Gastroesophageal sphincter (tissue), 4 donors: ENCODE measurements around the gene PKHD1. TPM values are rescaled to one million over a fixed set of nuclear protein-coding genes. Genes with fewer than 3 reads are reported as not detected.

Experiments
- ATAC-seq: fragments of 150-250 bp; one replicate; pipeline ENCODE4 v1.9.1; 2016; ENCODE audit warnings: mild to moderate bottlenecking, moderate library complexity
- H3K27ac ChIP-seq, 4 donors: fragments of 200-600 bp; sonication (generic) in 3 of 4; 1 replicate in 3 of 4; 2 replicates in 1 of 4; pipeline ENCODE4 v1.5.1; 2016 to 2019
- H3K27me3 ChIP-seq: fragments of 200-600 bp; sonication (generic); one replicate; pipeline ENCODE4 v1.5.1; 2019
- H3K36me3 ChIP-seq, 2 donors: fragments of 200-600 bp; sonication (generic); one replicate each; pipeline ENCODE4 v1.5.1; 2019; ENCODE audit warnings: control low read depth in 1 of 2
- H3K4me1 ChIP-seq, 3 donors: fragments of 200-600 bp; sonication (generic); 1 replicate in 2 of 3; 2 replicates in 1 of 3; pipeline ENCODE4 v1.5.1; 2016 to 2019; ENCODE audit warnings: control low read depth in 2 of 3
- H3K4me3 ChIP-seq, 2 donors: fragments of 200-600 bp; sonication (generic); one replicate each; pipeline ENCODE4 v1.5.1; 2019; ENCODE audit warnings: mild to moderate bottlenecking in 1 of 2, moderate library complexity in 1 of 2
- H3K9me3 ChIP-seq, 3 donors: fragments of 200-600 bp; sonication (generic); one replicate each; pipeline ENCODE4 v1.5.1; 2017 to 2019; ENCODE audit warnings: control low read depth in 2 of 3
- CTCF ChIP-seq, 4 experiments: fragments of 200-600 bp in 2 of 4; fragments of 450-650 bp in 2 of 4; sonication (generic) in 1 of 4; IDR thresholded peaks; one replicate each; pipeline ENCODE4 v1.5.1; 2017 to 2019; ENCODE audit warnings: antibody characterized with exemption in 4 of 4, mild to moderate bottlenecking in 2 of 4, moderate library complexity in 2 of 4
- EP300 ChIP-seq: sonication (generic); formaldehyde crosslinking; IDR thresholded peaks from one replicate; pipeline ENCODE4 v1.6.1; 2017; ENCODE audit warnings: antibody characterized with exemption, mild to moderate bottlenecking
- POLR2A ChIP-seq, 2 donors: fragments of 450-650 bp; IDR thresholded peaks; one replicate each; pipeline ENCODE4 v1.6.1; 2017; ENCODE audit warnings: antibody characterized with exemption in 2 of 2, mild to moderate bottlenecking in 2 of 2, moderate library complexity in 1 of 2
- POLR2AphosphoS5 ChIP-seq: sonication (generic); formaldehyde crosslinking; IDR thresholded peaks from one replicate; pipeline ENCODE4 v1.6.1; 2017; ENCODE audit warnings: antibody characterized with exemption
- WGBS, 2 donors: methylation state at CpG; one replicate each; pipeline ENCODE4 v1.1.5; 2018; ENCODE audit warnings: low coverage in 1 of 2; 5-methylcytosine and 5-hydroxymethylcytosine counted together
- total RNA-seq, 4 donors: library from RNA; depleted of rRNA; stranded (reverse); fragments of >200 nt; gene quantifications; one replicate each; pipeline ENCODE4 v1.1.0, GENCODE V29; 2016

PKHD1 gene
- total RNA-seq, 4 donors from 2014 or later = under 0.01 TPM; not detected in 3

- Histone ChIP-seq H3K4me1 (no peaks in the 10 kb centered on the region), H3K27me3 (no peaks in the 10 kb centered on the region), H3K36me3 (no peaks in the 10 kb centered on the region), H3K4me3 (no peak overlapping the region), H3K9me3 (no peaks in the 10 kb centered on the region), H3K27ac (no peak overlapping the region)
- 51 to 64% methylated on average over 2 of the region's 2 CpGs for WGBS, 2 donors
- TF ChIP-seq CTCF (IDR thresholded peaks at IDR 0.05) (no peak), POLR2A (IDR thresholded peaks at IDR 0.05) (no peak), EP300 (no peak), POLR2AphosphoS5 (no peak)
- ATAC-seq = no peak
These were observed 469.7 kb downstream of the PKHD1 start for GRCh38 chr6:51617751-51618150.

GRCh38 chr6:51616243-51616642 is 471.2 kb downstream of the PKHD1 start:
- Histone ChIP-seq H3K36me3 (no peaks in the 10 kb centered on the region), H3K27me3 (no peaks in the 10 kb centered on the region), H3K4me3 (no peak overlapping the region), H3K9me3 (no peaks in the 10 kb centered on the region), H3K4me1 (no peaks in the 10 kb centered on the region), H3K27ac (no peak overlapping the region)
- TF ChIP-seq POLR2A (IDR thresholded peaks at IDR 0.05) (no peak), EP300 (no peak), CTCF (IDR thresholded peaks at IDR 0.05) (no peak), POLR2AphosphoS5 (no peak)
- 56 to 77% methylated on average over 1 of the region's 1 CpG for WGBS, 2 donors
- ATAC-seq = no peak

- Histone ChIP-seq H3K27me3 (no peaks in the 10 kb centered on the region), H3K27ac (no peak overlapping the region), H3K4me3 (no peak overlapping the region), H3K9me3 (no peaks in the 10 kb centered on the region), H3K4me1 (no peaks in the 10 kb centered on the region), H3K36me3 (no peaks in the 10 kb centered on the region)
- no peak for ATAC-seq
- TF ChIP-seq POLR2AphosphoS5 (no peak), EP300 (no peak), POLR2A (IDR thresholded peaks at IDR 0.05) (no peak)
These were observed 472.7 kb downstream of the PKHD1 start for GRCh38 chr6:51614725-51615124.

- H3K27ac ChIP-seq = no peak overlapping the region
- 68 to 90% methylated on average over 2 to 3 of the region's 3 CpGs for WGBS, 2 donors
- no peaks in the 10 kb centered on the region for H3K4me1 ChIP-seq
- TF ChIP-seq EP300 = no peak
- TF ChIP-seq POLR2A (IDR thresholded peaks at IDR 0.05) = no peak
- TF ChIP-seq CTCF (IDR thresholded peaks at IDR 0.05) = no peak
- TF ChIP-seq POLR2AphosphoS5 = no peak
- H3K4me3 ChIP-seq = no peak overlapping the region
- H3K36me3 ChIP-seq = no peaks in the 10 kb centered on the region
- no peaks in the 10 kb centered on the region for H3K9me3 ChIP-seq
- no peak for ATAC-seq
- H3K27me3 ChIP-seq = no peaks in the 10 kb centered on the region
These were observed 473.9 kb downstream of the PKHD1 start for GRCh38 chr6:51613558-51613957.

- TF ChIP-seq POLR2AphosphoS5 = no peak
- TF ChIP-seq POLR2A (IDR thresholded peaks at IDR 0.05) = no peak
- TF ChIP-seq CTCF (IDR thresholded peaks at IDR 0.05) = no peak
- TF ChIP-seq EP300 = no peak
- no peaks in the 10 kb centered on the region for H3K27me3 ChIP-seq
- 76 to 82% methylated on average over 3 to 4 of the region's 4 CpGs for WGBS, 2 donors
These were observed 478.5 kb downstream of the PKHD1 start for GRCh38 chr6:51608932-51609331.

GRCh38 chr6:51608383-51608782 is 479.0 kb downstream of the PKHD1 start:
- WGBS, 2 donors = 73 to 84% methylated on average over 3 of the region's 3 CpGs
- Histone ChIP-seq H3K9me3 (no peaks in the 10 kb centered on the region), H3K27ac (no peak overlapping the region), H3K4me1 (no peaks in the 10 kb centered on the region), H3K27me3 (no peaks in the 10 kb centered on the region), H3K4me3 (no peak overlapping the region), H3K36me3 (no peaks in the 10 kb centered on the region)
- no peak for ATAC-seq
- TF ChIP-seq POLR2AphosphoS5 (no peak), EP300 (no peak)

More at GRCh38 chr6:51608932-51609331, 478.5 kb downstream of the PKHD1 start:
- Histone ChIP-seq H3K4me3 (no peak overlapping the region), H3K9me3 (no peaks in the 10 kb centered on the region), H3K36me3 (no peaks in the 10 kb centered on the region), H3K27ac (no peak overlapping the region), H3K4me1 (no peaks in the 10 kb centered on the region)
- no peak for ATAC-seq
